Measurements from ENCODE around the gene HIBADH.
"Not testable (repeated sequence)": the region's sequence is repeated elsewhere in the genome, so short reads cannot be mapped to it uniquely, and the experiment has no call there.

HIBADH gene

DNA sequence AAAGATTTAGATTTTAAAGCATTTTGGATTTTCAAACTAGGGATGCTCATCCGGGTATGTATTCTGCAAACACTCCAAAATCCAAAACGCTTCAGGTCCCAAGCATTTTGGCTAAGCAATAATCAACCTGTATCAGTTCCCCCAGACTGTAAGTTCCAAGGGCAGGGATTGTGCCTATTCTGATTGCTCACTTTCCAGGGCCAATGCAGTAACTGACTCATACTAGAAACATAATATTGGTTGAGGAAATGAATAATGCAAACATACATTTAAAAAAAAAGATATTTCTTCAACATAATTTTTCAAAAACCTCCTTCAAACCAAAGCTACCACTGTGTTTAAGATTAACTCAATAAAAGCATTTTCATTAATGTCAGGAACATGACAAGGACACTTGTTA lies 69.5 kb downstream of the HIBADH start:
- DNase-seq, result no peak

DNA sequence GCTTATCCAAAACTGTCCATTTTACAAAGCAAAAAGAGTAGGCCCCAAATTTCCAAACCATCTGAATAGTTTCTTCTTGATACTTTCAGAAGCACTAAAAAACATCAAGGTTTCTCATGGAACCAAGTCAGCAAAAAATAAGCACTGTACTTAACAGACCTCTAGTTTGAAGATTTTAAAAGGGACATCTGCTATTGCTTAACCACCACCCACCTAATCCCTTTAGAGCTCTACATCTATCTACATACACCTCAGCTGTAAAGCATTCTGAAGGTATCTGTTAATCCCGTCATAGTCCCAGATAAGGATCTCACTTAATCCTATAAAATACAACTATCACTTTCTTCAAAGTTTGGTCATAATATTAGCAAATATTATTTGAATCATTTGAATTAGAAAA lies 72.3 kb downstream of the HIBADH start:
- no peak for DNase-seq

DNA sequence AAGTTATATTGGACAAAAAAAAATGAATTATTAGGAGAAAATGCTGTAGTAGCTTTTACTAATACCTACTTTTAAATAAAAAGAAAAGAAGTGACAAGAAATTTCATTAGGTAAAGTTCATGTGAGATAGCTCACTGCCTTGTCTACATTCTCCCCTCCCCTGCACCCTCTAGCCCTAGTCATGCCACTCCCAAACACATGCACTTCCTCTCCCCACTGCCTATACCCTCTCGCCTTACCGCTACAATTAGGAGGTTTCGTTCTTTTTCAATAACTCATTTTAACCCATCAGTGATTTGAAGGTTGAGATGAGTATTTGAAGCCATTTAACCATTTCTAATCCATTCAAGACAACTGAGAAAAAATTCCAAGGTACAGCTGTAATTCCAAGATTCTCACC lies 75.3 kb downstream of the HIBADH start:
- DNase-seq, result no peak

DNA sequence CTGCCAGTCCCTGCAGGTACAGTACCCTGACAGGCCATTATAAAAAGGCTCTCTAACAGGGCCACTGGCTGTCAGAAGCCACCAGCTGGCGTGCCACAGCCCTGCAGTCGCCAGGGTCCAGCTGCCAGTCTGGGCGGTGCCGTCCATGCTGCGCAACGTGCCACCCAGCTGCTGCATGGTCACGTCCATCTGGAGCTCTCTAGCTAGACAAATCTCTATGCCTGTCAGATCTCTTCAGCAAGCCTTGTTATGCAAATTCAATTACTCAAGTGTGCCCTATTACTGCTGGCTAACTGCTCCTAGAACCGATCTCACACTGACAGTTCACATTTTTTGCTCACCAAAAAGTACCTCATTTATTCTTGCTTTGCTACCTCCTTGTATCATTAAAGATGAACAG lies 75.9 kb downstream of the HIBADH start:
- DNase-seq, result no peak

DNA sequence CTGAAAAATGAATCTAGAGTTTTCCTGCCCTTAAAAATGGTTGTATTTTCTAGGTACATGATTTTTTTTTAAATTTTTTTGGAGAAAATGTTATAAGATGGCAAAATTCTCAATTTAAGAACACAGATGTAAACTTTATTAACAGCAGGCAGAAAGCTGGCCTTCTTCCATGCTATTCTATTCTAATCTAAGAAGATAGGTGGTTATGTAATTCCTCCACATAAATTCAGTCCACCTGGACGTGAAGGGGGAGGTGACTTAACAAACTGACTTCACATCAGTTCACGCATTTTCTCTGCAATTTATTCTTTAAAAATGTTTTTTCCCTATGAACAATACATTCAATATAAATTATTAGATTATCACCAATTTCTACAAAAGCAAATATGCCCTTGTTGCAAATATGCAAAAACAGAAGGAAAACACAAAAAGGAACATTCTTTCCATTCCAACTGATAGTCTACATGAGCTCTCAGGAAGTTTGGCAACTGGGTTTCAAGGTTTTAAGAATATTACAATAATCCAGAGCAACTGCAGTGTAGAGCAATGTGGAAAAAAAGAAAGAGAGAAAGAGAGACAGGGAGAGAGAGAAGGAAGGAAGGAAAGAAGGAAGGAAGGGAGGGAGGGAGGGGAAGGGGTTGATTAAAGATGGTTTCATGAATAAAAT lies 76.8 kb downstream of the HIBADH start:
- DNase-seq, result no peak

DNA sequence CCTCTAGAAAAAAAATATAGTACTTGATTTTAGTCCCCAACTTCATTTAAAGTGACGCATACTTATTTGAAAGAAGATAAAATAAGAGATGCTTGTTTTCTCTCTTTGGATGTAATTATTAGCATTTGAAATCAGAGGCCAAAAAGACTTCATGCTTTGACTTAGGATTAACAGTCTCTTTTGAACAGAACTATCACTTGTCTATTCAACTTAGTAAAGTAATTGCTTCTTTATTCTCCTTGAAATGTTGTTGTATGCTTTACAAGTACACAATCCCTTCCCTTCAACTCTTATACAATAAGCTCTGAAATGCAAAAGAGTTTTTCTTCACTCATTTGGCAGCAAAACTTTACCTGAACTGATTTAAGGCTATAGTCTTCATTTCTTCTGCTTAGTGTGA lies 80.8 kb downstream of the HIBADH start:
- no peak for DNase-seq

DNA sequence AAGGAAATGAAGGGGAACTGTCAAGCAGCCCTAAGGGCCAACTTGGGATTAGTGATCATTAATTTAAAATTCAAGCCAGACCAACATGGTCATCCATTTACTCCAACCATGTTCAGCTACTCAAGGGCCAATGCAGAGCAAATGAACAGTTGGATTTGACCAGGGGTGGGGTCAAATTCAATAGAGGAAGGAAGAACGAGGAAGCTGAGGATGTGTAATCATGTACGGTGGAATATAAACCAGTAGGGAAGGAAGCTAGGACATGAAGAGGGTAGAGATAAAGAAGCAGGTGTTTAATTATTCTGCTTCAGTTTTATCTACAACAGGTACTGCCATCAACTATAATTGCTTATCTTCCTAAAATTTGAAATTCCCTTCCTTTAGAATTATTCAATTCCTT lies 81.6 kb downstream of the HIBADH start:
- no peak for DNase-seq

DNA sequence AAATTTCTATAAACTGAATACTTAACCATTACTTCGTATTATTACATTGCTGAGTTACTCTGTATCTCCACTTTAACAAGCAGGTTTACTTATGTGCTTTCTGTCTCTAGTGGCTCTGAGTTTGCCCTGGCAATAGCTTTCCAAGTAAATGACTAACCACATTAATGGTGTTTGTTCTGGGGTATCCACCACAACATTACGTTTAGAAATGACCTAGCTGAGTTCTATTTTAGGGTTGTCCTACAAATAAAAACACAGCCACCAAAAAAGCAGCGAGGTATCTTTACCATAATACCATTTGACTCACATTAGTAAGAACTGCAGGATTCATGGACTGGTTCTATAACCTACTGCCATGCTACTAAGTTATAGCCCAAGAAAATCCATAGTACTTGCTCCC lies 83.1 kb downstream of the HIBADH start:
- DNase-seq, result no peak

DNA sequence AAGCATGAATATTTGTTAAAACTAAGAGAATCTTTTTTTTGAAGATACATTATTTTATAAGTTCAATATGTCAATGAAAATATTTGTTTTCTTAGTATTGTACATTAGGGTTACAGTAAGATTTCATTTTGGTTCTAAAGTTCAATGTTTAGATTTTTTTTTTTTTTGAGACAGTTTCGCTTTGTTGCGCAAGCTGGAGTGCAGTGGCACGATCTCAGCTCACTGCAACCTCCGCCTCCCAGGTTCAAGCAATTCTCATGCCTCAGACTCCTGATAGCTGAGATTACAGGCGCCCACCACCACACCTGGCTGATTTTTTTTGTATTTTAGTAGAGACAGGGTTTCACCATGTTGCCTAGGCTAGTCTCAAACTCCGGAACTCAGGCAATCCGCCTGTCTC lies 84.5 kb downstream of the HIBADH start:
- not testable (repeated sequence) for DNase-seq

DNA sequence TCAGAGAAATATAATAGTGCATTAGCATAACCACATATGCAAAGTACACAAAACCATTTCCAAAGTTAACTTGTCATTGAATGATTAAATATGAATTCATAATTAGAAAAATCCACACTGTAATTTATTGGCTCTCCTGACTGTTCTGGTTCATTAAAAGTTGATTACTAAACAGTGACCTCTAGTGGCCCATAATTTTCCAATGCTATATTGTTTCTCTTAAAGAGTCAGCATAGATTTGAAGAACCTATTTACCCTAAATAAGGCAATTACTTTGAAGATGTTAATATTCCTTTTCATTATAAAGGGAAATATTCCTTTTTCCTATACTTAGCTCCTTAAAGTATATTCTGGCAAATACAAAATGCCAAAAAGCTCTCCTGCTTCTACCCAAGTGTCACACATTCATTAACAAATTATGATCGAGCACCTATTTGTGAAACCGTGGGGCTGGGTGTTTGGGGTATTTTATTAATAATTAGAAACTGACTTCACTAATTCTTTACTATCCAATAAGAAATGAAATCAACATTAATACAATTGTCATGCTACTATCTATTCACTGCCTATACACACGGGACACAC lies 86.2 kb downstream of the HIBADH start:
- peak; percentile 60 for DNase-seq

DNA sequence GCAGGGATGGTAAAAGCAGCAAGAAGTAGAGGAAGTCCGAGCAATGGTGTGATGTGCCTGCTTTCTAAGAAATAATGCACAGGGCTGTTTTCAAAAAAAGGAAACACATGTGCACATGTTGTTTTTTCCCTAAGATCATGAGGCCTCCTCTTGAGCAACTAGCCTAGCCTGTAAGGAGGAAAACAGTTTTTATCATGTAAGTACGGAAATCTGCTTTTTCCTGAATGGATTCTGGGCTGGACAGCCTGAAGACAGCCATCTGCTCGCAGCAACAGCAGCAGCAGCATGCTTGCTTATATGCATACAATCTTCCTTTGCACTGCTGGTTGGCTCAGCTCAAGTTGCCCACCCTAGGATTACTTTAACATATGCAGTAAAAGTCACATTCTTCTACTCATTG lies 87.1 kb downstream of the HIBADH start:
- no peak for DNase-seq

DNA sequence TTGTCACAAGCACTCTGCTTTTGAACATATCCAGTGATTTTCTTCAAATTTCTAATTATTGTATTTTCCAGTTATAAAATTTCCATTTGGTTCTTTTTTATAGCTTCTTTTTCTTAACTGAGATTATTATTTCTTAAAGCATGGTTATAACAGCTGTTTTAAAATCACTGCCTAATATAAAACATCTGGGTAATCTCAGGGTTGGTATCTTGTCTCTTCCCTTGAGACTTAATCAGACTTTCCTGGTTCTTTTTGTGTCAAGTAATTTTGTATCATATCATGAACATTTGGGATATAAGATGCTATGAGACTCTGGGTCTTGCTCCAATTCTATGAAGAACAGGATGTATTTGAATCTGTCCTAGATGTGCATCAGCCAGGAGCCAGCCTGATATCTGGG lies 93.6 kb downstream of the HIBADH start:
- no peak for DNase-seq

DNA sequence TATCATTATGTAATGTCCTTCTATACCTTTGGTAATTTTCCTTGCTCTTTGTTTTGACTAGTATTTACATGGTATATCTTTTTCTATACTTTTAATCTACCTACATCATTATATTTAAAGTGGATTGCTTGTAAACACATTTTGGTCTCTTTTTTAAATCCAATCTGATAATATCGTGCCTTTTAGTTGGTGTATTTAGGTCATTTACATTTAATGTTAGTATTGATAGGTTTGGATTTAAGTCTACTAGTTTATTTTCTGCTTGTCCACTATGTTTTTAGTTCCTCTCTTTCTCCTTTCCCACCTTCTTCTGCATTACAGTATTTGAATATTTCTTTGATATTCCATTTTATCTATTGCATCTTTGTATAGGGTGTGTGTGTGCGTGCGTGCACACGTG lies 95.4 kb downstream of the HIBADH start:
- no peak for DNase-seq

DNA sequence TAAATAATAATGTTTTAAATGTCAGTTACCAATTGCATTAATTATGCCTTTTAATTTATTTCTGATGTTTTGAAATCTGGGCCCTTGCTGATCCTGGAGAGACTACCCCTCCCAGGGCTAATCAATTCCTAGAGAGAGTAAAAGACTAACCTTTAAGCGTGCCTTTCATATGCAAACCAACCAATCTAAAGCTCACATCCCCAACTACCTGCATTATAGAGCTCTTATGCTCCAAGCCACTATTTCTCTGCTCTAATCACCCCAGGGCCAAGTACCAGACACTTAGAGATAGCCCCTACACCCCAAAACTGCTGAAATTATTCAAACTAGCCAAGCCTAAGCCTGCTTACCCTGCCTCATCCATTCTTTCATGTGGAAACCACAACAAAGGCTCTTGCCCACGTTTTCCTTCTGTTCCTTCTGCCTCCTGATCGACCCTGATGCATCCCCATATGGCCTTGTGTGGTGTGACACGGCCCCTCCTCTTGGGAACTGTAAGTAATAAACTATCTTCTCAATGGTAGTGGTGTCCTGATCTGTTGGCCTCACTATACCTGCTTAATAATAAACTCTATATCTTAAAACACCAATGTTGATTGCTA lies 97.7 kb downstream of the HIBADH start:
- DNase-seq, result no peak

DNA sequence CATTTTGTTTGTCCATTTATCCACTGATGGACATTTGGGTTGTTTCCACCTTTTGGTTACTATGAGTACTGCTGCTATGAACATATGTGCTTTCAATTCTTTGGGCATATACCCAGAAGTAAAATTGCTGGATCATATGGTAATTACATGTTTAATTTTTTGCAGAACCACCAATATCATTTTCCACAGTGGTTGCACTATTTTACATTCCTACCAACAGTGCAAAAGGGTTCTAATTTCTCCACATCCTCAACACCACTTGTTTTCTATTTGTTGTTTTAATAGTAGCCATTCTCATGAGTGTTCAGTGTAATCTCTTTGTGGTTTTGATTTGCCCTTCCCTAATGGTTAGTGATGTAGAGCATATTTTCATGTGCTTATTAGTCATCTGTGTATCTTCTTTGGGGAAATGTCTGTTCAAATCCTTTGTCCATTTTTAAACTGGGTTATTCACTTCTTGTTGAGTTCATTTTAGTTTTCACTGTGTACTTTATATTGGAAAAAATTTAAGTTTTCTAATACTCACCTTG lies 101.9 kb downstream of the HIBADH start:
- no peak for DNase-seq

DNA sequence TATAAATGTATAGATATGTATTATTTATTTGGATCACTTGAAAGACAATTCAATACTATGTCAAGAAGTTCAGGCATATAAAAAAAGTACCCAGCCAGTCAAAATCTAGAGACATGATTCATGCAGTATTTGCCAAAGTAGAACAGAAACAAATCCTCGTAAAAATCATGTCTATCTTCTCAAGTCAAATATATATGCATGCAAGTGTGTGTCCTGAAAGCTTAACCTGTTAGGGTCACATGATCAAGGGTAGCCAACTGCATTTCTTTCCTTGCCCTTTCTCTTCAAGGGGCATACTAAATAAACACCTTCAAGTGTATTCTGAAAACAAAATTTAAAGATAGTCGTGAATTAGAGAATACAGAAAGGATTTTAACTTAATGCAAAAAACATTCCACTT lies 107.0 kb downstream of the HIBADH start:
- no peak for DNase-seq

DNA sequence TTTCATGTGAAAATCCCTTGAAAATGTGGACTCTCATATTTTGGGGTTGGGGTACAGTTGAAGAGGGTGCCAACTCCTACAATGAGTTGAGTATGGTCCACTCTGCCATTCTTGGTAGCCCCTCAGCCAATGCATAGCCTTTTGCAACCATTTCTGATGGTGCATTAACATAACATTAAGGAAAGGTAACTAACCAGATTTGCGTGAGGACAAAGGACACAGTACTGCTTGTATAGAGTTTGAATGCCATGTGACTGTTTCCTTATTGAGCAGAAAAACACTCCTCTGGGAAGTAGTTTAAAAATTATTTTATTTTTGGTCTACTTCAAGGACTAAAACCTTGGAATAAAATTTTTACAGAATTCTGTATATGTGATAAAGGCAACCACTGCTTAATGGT lies 107.9 kb downstream of the HIBADH start:
- DNase-seq, result no peak

DNA sequence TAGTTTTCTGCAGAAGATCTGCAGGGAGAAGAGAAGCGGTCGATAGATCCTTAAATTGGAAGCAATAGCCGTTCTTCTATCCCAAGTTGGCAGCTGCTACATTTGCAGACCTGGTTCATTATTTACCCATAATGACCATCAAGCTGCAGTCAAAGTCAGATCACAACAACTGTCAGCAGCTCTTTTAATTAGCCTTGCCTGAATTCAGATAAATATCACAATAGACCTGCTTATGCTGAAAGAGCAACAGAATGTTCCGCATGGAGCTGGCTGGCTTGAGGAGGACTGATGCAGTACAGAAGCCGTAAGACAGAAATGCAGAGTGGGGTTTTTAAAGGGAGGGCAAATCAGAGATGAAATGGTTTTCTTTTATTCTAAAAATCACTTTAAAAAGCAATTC lies 109.4 kb downstream of the HIBADH start:
- DNase-seq, result no peak

DNA sequence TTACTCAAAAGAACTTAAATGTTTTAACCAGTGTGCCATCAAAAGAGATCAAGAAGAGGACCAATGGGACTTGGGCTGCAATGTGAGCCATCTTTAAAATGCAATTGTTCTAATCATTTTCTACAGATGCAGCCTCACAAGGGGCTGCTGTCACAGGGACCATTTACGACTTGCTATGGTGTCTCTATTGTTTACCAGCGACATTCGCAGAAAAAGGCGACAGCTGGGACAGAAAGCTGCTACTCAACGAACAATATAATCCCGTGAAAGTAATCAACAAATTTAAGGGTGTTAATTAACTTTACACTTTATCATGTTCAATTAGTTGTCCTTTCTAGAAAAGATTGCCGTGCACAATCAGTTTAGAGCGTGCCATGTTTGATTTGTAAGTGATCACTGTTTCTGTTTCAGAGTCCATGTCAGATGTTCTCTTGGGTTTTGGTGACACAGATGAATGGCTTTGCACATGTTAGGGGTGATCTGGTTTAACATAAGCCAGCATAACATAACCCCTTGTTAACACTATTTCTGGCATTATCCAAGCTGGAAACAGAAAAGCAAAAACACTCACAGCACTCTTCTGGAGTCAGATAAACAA lies 110.8 kb downstream of the HIBADH start:
- DNase-seq, result no peak

DNA sequence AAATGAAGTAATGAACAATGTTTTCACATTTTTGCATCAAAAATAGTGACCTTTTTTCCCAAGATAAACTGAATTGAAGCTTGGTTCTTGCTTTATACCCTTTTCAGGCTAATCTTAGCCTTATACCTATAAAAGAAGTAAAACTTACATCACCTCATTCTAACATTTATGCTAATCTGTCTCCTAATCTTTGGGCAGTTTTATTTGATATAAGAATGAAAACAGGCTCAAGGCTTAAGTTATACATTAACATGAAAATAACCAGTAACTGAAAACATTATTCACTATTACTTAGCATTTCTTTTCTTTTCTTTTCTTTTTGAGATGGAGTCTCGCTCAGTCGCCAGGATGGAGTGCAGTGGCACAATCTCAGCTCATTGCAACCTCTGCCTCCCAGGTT lies 113.1 kb downstream of the HIBADH start:
- DNase-seq, result no peak

DNA sequence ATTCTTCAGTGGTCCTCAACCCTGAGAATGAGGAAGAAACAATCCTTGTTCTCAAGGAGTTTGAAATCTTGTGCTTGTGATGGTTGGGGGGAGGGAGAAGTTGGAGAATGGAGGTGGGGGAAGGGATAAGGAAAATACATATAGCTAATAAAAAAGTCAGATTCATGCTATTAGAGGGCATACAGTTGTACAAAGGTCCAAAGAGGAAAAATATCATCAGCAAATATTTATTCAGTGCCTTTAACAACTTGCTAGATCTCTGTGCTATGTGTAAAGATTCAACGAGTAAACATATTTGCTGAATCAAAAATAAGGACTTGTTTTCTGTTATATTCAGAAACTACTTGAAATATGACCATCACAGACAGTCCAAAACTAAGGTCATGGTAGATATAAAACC lies 114.4 kb downstream of the HIBADH start:
- DNase-seq, result no peak

DNA sequence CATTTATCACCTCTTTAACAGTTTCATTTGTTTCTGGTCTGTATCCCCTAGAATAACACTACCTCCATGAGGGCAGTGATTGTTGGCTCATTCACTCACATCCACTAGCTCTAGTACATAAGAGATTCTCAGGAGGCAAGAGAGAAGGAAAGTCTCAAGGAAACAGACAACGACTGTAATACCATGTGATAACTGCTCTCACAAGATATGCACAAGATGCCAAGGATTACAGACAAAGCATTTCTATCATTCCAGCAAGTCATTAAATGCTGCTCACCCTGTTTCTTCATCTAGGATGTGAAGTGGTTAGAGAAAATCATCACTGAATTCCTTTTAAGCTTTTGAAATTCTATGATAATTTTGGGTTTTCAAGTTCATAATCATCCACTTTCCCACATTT lies 115.3 kb downstream of the HIBADH start:
- DNase-seq, result no peak

DNA sequence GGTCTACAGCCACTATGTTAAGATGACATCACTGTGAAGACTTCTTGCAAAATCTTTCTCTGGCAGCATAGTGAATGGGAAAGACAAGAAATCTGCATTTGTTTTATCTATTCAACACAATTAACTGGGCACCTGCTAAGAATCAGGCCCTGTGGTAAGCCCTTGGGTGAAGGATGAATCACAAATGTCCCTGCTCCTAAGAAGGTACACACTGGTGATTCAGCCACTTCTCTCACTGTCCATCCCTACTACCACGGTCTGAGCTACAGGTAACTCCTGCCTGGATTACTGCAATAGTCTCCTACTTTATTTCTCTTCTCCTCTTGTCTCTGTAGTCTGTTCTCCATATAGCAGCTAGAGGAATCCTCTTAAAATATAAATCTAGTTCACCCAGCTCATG lies 116.1 kb downstream of the HIBADH start:
- no peak for DNase-seq

DNA sequence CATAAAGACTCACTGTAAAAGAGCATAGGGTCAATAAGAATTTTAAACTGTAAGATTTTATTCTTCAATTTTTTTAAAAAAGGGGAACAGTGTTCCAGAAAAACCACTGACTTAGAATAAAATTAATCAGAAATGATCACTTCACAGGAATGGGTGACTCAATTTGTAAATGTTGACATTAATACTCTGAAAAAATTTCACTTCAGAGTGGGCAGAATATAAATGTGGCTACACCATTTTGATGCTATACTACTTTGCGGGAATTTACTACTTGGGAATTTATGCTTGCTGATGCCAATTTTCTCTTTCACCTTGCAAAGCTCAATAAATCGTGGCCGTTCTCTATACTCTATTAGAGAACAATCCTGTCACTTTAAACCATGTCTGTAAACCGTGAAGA lies 126.9 kb downstream of the HIBADH start:
- no peak for DNase-seq
